Erythroblast (primary cell): ENCODE data around the gene IQGAP1.

ENCODE experiments used
- GATA1 ChIP-seq: IDR thresholded peaks from 2 replicates; pipeline ENCODE4 v1.6.1; 2011; ENCODE audit warnings: low read depth, mild to moderate bottlenecking, control low read depth, low read length, moderate library complexity
- POLR2A ChIP-seq: IDR thresholded peaks from 2 replicates; pipeline ENCODE4 v1.6.1; 2011; ENCODE audit warnings: mild to moderate bottlenecking, low read length

DNA sequence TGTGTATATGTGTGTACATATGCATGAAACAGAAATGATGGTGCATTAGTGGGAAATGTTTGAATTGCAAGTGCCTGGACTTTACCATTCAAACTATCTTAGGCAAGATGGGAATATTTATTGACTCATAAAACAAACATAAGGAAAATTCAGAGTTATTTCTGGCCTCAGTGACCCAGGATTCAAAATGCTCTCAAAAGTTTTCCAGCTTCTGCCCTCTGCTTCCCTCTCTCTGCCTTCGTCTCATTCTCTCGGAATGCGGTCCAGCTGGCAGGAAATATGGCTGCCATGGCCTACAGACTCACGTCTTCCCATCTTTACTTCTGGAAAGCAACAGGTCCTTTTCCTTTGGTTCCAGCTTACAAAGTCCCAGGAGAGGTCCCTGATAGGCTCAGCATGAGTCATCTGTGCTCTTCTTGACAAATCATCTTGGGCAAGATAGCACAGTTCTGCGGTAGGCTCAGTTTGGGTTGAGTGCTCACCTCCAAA lies 44.7 kb upstream of the IQGAP1 start:
- TF ChIP-seq POLR2A: no peak
- TF ChIP-seq GATA1: no peak
